Tibial nerve (tissue), 4 donors: ENCODE data around the gene MYLK2. TPM values are rescaled to one million over a fixed set of nuclear protein-coding genes. Genes with fewer than 3 reads are reported as not detected.
"Not testable (repeated sequence)": the region's sequence is repeated elsewhere in the genome, so short reads cannot be mapped to it uniquely, and the experiment has no call there.

Experiments
- DNase-seq, 2 donors: peaks; one replicate each; pipeline ENCODE4 v3.0.0-alpha.2; 2019; ENCODE audit warnings: low spot score in 2 of 2
- H3K27ac ChIP-seq, 4 donors: fragments of 200-600 bp; sonication (generic) in 3 of 4; one replicate each; pipeline ENCODE4 v1.5.1; 2017 to 2019; ENCODE audit warnings: mild to moderate bottlenecking in 1 of 4
- H3K27me3 ChIP-seq, 2 donors: fragments of 200-600 bp; sonication (generic) in 1 of 2; one replicate each; pipeline versions ENCODE4 v1.5.1 to v1.6.0; 2017 to 2019
- H3K36me3 ChIP-seq, 3 donors: fragments of 200-600 bp; sonication (generic); one replicate each; pipeline ENCODE4 v1.5.1; 2018 to 2019
- H3K4me1 ChIP-seq, 4 donors: fragments of 200-600 bp; sonication (generic) in 3 of 4; one replicate each; pipeline ENCODE4 v1.5.1; 2017 to 2019
- H3K4me3 ChIP-seq, 4 donors: fragments of 200-600 bp; sonication (generic) in 3 of 4; one replicate each; pipeline ENCODE4 v1.5.1; 2017 to 2019; ENCODE audit warnings: mild to moderate bottlenecking in 1 of 4, moderate library complexity in 1 of 4
- H3K9me3 ChIP-seq, 4 donors: fragments of 200-600 bp; sonication (generic) in 3 of 4; one replicate each; pipeline ENCODE4 v1.5.1; 2017 to 2019
- EP300 ChIP-seq, 2 donors: sonication (generic); formaldehyde crosslinking; IDR thresholded peaks; one replicate each; pipeline ENCODE4 v1.6.1; 2017; ENCODE audit warnings: antibody characterized with exemption in 2 of 2, mild to moderate bottlenecking in 1 of 2
- POLR2A ChIP-seq, 2 donors: fragments of 450-650 bp; IDR thresholded peaks; one replicate each; pipeline ENCODE4 v1.6.1; 2017; ENCODE audit warnings: antibody characterized with exemption in 2 of 2, mild to moderate bottlenecking in 2 of 2, moderate library complexity in 2 of 2
- WGBS, 2 donors: methylation state at CpG; one replicate each; pipeline ENCODE4 v1.1.5; 2018; 5-methylcytosine and 5-hydroxymethylcytosine counted together
- total RNA-seq, 4 donors: library from RNA; depleted of rRNA; stranded (reverse); fragments of >200 nt; gene quantifications; one replicate each; pipeline ENCODE4 v1.1.0, GENCODE V29; 2016
- TF ChIP-seq, protein P1 (sequence below), 5 experiments: fragments of 200-600 bp in 3 of 5; fragments of 450-650 bp in 2 of 5; sonication (generic) in 3 of 5; IDR thresholded peaks; one replicate each; pipeline ENCODE4 v1.5.1; 2016 to 2019; ENCODE audit warnings: antibody characterized with exemption in 5 of 5, mild to moderate bottlenecking in 3 of 5, moderate library complexity in 2 of 5

The MYLK2 gene
- total RNA-seq, 4 donors from 2014 or later = 0.66 to 1.3 TPM; not detected in 2

GRCh38 chr20:31809661-31810060 is 9.5 kb upstream of the MYLK2 start:
- no peak for DNase-seq
- TF ChIP-seq POLR2A (IDR thresholded peaks at IDR 0.05) = no peak
- TF ChIP-seq, protein P1, sequence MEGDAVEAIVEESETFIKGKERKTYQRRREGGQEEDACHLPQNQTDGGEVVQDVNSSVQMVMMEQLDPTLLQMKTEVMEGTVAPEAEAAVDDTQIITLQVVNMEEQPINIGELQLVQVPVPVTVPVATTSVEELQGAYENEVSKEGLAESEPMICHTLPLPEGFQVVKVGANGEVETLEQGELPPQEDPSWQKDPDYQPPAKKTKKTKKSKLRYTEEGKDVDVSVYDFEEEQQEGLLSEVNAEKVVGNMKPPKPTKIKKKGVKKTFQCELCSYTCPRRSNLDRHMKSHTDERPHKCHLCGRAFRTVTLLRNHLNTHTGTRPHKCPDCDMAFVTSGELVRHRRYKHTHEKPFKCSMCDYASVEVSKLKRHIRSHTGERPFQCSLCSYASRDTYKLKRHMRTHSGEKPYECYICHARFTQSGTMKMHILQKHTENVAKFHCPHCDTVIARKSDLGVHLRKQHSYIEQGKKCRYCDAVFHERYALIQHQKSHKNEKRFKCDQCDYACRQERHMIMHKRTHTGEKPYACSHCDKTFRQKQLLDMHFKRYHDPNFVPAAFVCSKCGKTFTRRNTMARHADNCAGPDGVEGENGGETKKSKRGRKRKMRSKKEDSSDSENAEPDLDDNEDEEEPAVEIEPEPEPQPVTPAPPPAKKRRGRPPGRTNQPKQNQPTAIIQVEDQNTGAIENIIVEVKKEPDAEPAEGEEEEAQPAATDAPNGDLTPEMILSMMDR (IDR thresholded peaks at IDR 0.05) = no peak
- no peak for TF ChIP-seq EP300 (IDR thresholded peaks at IDR 0.05)
- Histone ChIP-seq H3K4me1 (peaks cover 0 to 15% (median 0%) of the 10 kb centered on the region in 4 donors), H3K9me3 (no peaks in the 10 kb centered on the region), H3K27me3 (no peaks in the 10 kb centered on the region), H3K36me3 (no peaks in the 10 kb centered on the region), H3K4me3 (no peak overlapping the region), H3K27ac (peak overlapping the region in 1 of 4 donors; percentile 60)
- WGBS, 2 donors = 46 to 60% methylated on average over 3 of the region's 3 CpGs

GRCh38 chr20:31811198-31811597 is 8.0 kb upstream of the MYLK2 start:
- no peak for DNase-seq
- no peak overlapping the region for H3K4me3 ChIP-seq
- WGBS, 2 donors = 79 to 91% methylated on average over 4 of the region's 4 CpGs
- peaks cover 0 to 27% (median 0%) of the 10 kb centered on the region in 4 donors for H3K4me1 ChIP-seq
- no peaks in the 10 kb centered on the region for H3K9me3 ChIP-seq
- no peak for TF ChIP-seq EP300 (IDR thresholded peaks at IDR 0.05)
- TF ChIP-seq, protein P1 (IDR thresholded peaks at IDR 0.05) = no peak
- peak overlapping the region in 1 of 4 donors; percentile 62 for H3K27ac ChIP-seq
- H3K27me3 ChIP-seq = no peaks in the 10 kb centered on the region
- H3K36me3 ChIP-seq = no peaks in the 10 kb centered on the region

DNA sequence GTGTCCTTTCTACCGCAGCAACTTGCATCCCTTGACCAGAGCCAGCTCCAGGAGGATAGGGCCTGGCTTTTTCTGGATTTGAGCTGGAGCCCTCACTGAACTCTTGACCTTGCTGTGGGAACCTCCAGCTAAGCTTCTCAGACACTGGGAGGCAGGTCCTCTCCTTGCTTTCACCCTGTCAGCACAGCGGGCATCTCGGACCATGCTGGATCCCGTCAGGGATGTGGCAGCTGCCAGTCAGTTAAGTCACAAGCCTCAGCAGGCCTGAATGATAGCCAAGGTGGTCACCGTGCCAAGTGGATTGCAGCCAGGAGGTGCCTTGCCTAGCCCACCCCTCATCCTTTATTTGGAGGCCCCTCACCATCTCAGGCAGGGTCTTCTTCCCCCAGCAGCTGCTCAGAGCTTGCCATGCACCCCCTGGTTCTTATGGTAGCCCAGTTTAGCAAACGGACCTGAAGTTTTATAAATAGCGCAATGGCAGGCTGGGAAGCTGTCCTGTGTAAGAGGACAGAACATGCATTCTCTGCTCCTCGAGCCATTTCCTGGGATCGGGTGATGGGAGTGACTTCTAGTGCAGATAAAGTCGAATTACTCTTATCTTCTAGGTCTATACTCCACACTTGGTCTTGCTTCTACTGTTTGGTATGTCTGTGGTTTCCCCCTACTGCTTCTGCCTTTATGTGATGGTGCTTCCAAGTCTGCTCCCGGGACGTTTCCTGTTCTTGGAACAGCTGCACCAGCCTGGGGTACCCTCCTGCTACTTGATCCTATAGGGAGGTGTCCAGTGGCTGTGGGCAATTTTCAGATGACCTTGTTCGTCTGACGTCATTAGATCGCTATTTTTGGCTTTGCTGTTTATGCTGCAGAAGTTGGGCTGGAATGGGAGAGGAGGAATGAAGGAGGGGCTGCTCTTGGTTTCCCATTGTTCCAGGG is 7.1 kb upstream of the MYLK2 start:
- Histone ChIP-seq H3K36me3 (no peaks in the 10 kb centered on the region), H3K27me3 (no peaks in the 10 kb centered on the region), H3K4me3 (no peak overlapping the region), H3K27ac (peak overlapping the region in 2 of 4 donors; percentile 2 to 62), H3K9me3 (no peaks in the 10 kb centered on the region), H3K4me1 (peaks cover 0 to 27% (median 0%) of the 10 kb centered on the region in 4 donors)
- TF ChIP-seq, protein P1 (IDR thresholded peaks at IDR 0.05) = no peak
- no peak for DNase-seq
- WGBS, 2 donors = 44 to 53% methylated on average over 15 of the region's 15 CpGs

- TF ChIP-seq EP300 (IDR thresholded peaks at IDR 0.05) (no peak), POLR2A (IDR thresholded peaks at IDR 0.05) (no peak)
- TF ChIP-seq, protein P1 (IDR thresholded peaks at IDR 0.05) = no peak
- Histone ChIP-seq H3K27me3 (no peaks in the 10 kb centered on the region), H3K9me3 (no peaks in the 10 kb centered on the region), H3K27ac (no peak overlapping the region), H3K36me3 (no peaks in the 10 kb centered on the region), H3K4me1 (peaks cover 0 to 27% (median 0%) of the 10 kb centered on the region in 4 donors), H3K4me3 (no peak overlapping the region)
- no peak for DNase-seq
Measured at GRCh38 chr20:31813611-31814010, 5.5 kb upstream of the MYLK2 start.

GRCh38 chr20:31814142-31814541 is 5.0 kb upstream of the MYLK2 start:
- not testable (repeated sequence) for H3K36me3 ChIP-seq, H3K27ac ChIP-seq, H3K27me3 ChIP-seq, H3K9me3 ChIP-seq, H3K4me3 ChIP-seq, DNase-seq
- peaks cover 0 to 27% (median 0%) of the 10 kb centered on the region in 4 donors for H3K4me1 ChIP-seq
- 83 to 87% methylated on average over 7 of the region's 7 CpGs for WGBS, 2 donors
